PC-9 (cell line): Measurements from ENCODE around the gene PCYT2. TPM values are rescaled to one million over a fixed set of nuclear protein-coding genes. Genes with fewer than 3 reads are reported as not detected.

ENCODE experiments used
- Bru-seq: library from RNA; stranded (reverse); fragments of 400-500 nt; gene quantifications from one replicate; lab custom pipeline; 2021; lab: Mats Ljungman, UMichigan
- BruChase-seq, 2 experiments: library from RNA; stranded (reverse); fragments of 400-500 nt; gene quantifications; one replicate each; lab custom pipeline; 2021; lab: Mats Ljungman, UMichigan
- BruUV-seq: library from RNA; stranded (reverse); fragments of 400-500 nt; replicated peaks from 2 replicates; lab custom pipeline; 2021; lab: Mats Ljungman, UMichigan
- CTCF ChIA-PET: fragments of 300-600 bp; sonication (Branson Sonifier 250); formaldehyde crosslinking; loops from one replicate; lab custom pipeline; 2022; ENCODE audit warnings: antibody characterized with exemption; lab: Charles Lee
- POLR2A ChIA-PET: fragments of 300-600 bp; sonication (Branson Sonifier 250); formaldehyde crosslinking; loops from one replicate; lab custom pipeline; 2022; ENCODE audit warnings: antibody characterized with exemption; ENCODE audit not compliant: unreplicated experiment; lab: Charles Lee
- DNase-seq, 2 experiments: peaks; one replicate each; pipeline versions ENCODE4 v3.0.0 to v3.0.0-alpha.2; 2015 to 2022; ENCODE audit warnings: mixed read lengths in 1 of 2
- H2AFZ ChIP-seq: fragments of 200-600 bp; sonication (generic); 2 replicates; pipeline ENCODE4 v1.8.1; 2017; ENCODE audit warnings: antibody characterized with exemption
- H3F3A ChIP-seq: fragments of 200-600 bp; sonication (generic); 2 replicates; pipeline ENCODE4 v1.8.1; 2017; ENCODE audit warnings: antibody characterized with exemption, mild to moderate bottlenecking, low read depth; ENCODE audit not compliant: insufficient read depth
- H3K27ac ChIP-seq: fragments of 200-600 bp; sonication (generic); 2 replicates; pipeline ENCODE4 v1.6.1; 2016; ENCODE audit warnings: mixed run types
- H3K27me3 ChIP-seq: fragments of 200-600 bp; sonication (generic); 2 replicates; pipeline ENCODE4 v1.6.1; 2016; ENCODE audit warnings: low read depth, mixed run types; ENCODE audit not compliant: insufficient read depth
- H3K36me3 ChIP-seq: fragments of 200-600 bp; sonication (generic); 2 replicates; pipeline ENCODE4 v1.6.1; 2016; ENCODE audit warnings: low read depth, mixed run types
- H3K4me1 ChIP-seq: fragments of 200-600 bp; sonication (generic); replicated peaks from 2 replicates; pipeline ENCODE4 v1.6.1; 2016; ENCODE audit warnings: mixed run types; ENCODE audit not compliant: insufficient read depth
- H3K4me2 ChIP-seq: fragments of 200-600 bp; sonication (generic); 2 replicates; pipeline ENCODE4 v1.6.1; 2017; ENCODE audit warnings: mixed run types
- H3K4me3 ChIP-seq: fragments of 200-600 bp; sonication (generic); 2 replicates; pipeline ENCODE4 v1.6.1; 2016; ENCODE audit warnings: mixed run types
- H3K79me2 ChIP-seq: fragments of 200-600 bp; sonication (generic); 2 replicates; pipeline ENCODE4 v1.6.1; 2017; ENCODE audit warnings: low read depth, mixed run types
- H3K9me2 ChIP-seq: fragments of 200-600 bp; sonication (generic); 2 replicates; pipeline ENCODE4 v1.8.1; 2017; ENCODE audit warnings: mild to moderate bottlenecking; ENCODE audit not compliant: insufficient read depth
- H3K9me3 ChIP-seq: fragments of 200-600 bp; sonication (generic); 2 replicates; pipeline ENCODE4 v1.8.1; 2016; ENCODE audit warnings: low read depth; ENCODE audit not compliant: insufficient read depth
- H4K20me1 ChIP-seq: fragments of 200-600 bp; sonication (generic); 2 replicates; pipeline ENCODE4 v1.8.1; 2017; ENCODE audit not compliant: insufficient read depth
- CTCF ChIP-seq: fragments of 200-600 bp; sonication (generic); conservative IDR thresholded peaks from 2 replicates; pipeline ENCODE4 v1.6.1; 2017; ENCODE audit warnings: mixed run types, antibody characterized with exemption, mild to moderate bottlenecking, moderate library complexity
- EZH2 ChIP-seq: fragments of 200-600 bp; sonication (generic); IDR thresholded peaks from 2 replicates; pipeline ENCODE4 v1.8.0; 2017; ENCODE audit warnings: antibody characterized with exemption, low read depth
- intact Hi-C: fragments of 100-400 bp; cut with micrococcal nuclease; formaldehyde crosslinking; loops from one replicate; pipeline ENCODE4 v1.10.0; 2022; ENCODE audit not compliant: unreplicated experiment
- long read RNA-seq: library from polyadenylated mRNA; stranded (forward); transcript quantifications from one replicate; pipeline ENCODE4 v2.0.0, GENCODE V29; 2022
- total RNA-seq: library from RNA; stranded (reverse); gene quantifications from 2 replicates; pipeline ENCODE4 v1.2.3, GENCODE V29; 2021

Gene PCYT2
- total RNA-seq (54.7 and 82.2 TPM in 2 replicates), Bru-seq, nascent RNA (percentile 55 among the genes with signal in this experiment), BruChase-seq, experiment 1, labeled RNA remaining after a 2-hour chase (percentile 64 among the genes with signal in this experiment), BruChase-seq, experiment 2, labeled RNA remaining after a 6-hour chase (percentile 81 among the genes with signal in this experiment)
- long read RNA-seq, full-length matches to known transcripts: 70 of 104 reads
- long read RNA-seq, partial matches to known transcripts: 2 of 104 reads
- long read RNA-seq, other reads (novel, unspliced or antisense): 32 of 104 reads

GRCh38 chr17:81911277-81911961 lies at the start of gene PCYT2:
PCYT2 (minus strand) TSS chr17:81911399; CDS start chr17:81911355, 44 bp downstream.
- no peaks in the 10 kb centered on the region for H3K9me3 ChIP-seq
- peak within 1 kb of the TSS; percentile 59; the same call in 1 of the 2 replicates for H3K27ac ChIP-seq
- no peaks in the 10 kb centered on the region for H3K27me3 ChIP-seq
- peak within 1 kb of the TSS; percentile 77 for H2AFZ ChIP-seq
- peaks cover 4% of the 10 kb centered on the region; the same call in 1 of the 2 replicates for H4K20me1 ChIP-seq
- H3K4me1 ChIP-seq: peaks cover 35% of the 10 kb centered on the region
- peaks cover 18% of the 10 kb centered on the region for H3K79me2 ChIP-seq
- intact Hi-C loops: no loop called here
- no peaks in the 10 kb centered on the region; the same call in 1 of the 2 replicates for H3K36me3 ChIP-seq
- no peak; the same call in 1 of the 2 replicates for TF ChIP-seq CTCF
- no peak for TF ChIP-seq EZH2
- POLR2A ChIA-PET: interaction anchor here (0.6 to 0.7 kb wide), 5 partner anchors 16 to 410 kb away, joined by 4 to 29 read pairs (median 5); partner anchors contain the start of gene MAFG
- CTCF ChIA-PET: no interaction called here
- H3K9me2 ChIP-seq: no peaks in the 10 kb centered on the region
- H3F3A ChIP-seq: peaks cover 36% of the 10 kb centered on the region
- peak within 1 kb of the TSS; percentile 67 for H3K4me3 ChIP-seq
- DNase-seq: peak; percentile 63 to 97
- peak within 1 kb of the TSS; percentile 84 for H3K4me2 ChIP-seq
- no TSS peak for BruUV-seq

- POLR2A ChIA-PET: interaction anchor here (0.6 to 1.2 kb wide), 2 partner anchors 24 to 86 kb away, joined by 4 to 7 read pairs; partner anchors contain the start of gene PYCR1
- Histone ChIP-seq H2AFZ (no peak overlapping the region), H3K4me2 (peak overlapping the region; percentile 57; the same call in 1 of the 2 replicates), H3K9me2 (no peaks in the 10 kb centered on the region), H3K27me3 (no peaks in the 10 kb centered on the region), H3K4me3 (no peak overlapping the region; the same call in 1 of the 2 replicates), H3K9me3 (no peaks in the 10 kb centered on the region), H3F3A (peaks cover 12% of the 10 kb centered on the region), H3K36me3 (no peaks in the 10 kb centered on the region), H3K79me2 (no peaks in the 10 kb centered on the region), H4K20me1 (no peaks in the 10 kb centered on the region), H3K4me1 (no peaks in the 10 kb centered on the region), H3K27ac (no peak overlapping the region)
- intact Hi-C loops: no loop called here
- CTCF ChIA-PET: interaction anchor here (0.5 to 2.0 kb wide), 11 partner anchors 21 to 457 kb away, joined by 3 to 18 read pairs (median 3); partner anchors contain the start of genes CENPX, DUS1L, LRRC45 and MAFG
- no peak for DNase-seq
- BruUV-seq: no TSS peak
- TF ChIP-seq CTCF (no peak), EZH2 (no peak)
Observed at GRCh38 chr17:81960130-81960958, 49.1 kb upstream of the PCYT2 start.
